ENCODE data around the gene TAAR2. TPM values are rescaled to one million over a fixed set of nuclear protein-coding genes. Genes with fewer than 3 reads are reported as not detected.

The TAAR2 gene
- total and polyA plus RNA-seq, 2 donors (not counting 3 experiments of a cell fraction or from before 2014, with no cell fraction given), result not detected

- no peak for DNase-seq (ENCODE audit: low read depth, low spot score)
- TF ChIP-seq FOS (IDR thresholded peaks at IDR 0.05; ENCODE audit: borderline replicate concordance, insufficient read depth, low read length), result no peak
- TF ChIP-seq POLR2AphosphoS5 (IDR thresholded peaks at IDR 0.05; ENCODE audit: insufficient read depth, low read depth, low read length), result no peak
- no peak for TF ChIP-seq EZH2 (IDR thresholded peaks at IDR 0.05; ENCODE audit: borderline replicate concordance, low read depth, low read length, severe bottlenecking)
- no peak for TF ChIP-seq JUN (IDR thresholded peaks at IDR 0.05; ENCODE audit: borderline replicate concordance, insufficient read depth, insufficient read length, low read depth)
- TF ChIP-seq MYC (IDR thresholded peaks at IDR 0.05; ENCODE audit: low read depth, low read length), result no peak
- TF ChIP-seq POLR2A (IDR thresholded peaks at IDR 0.05; ENCODE audit: low read depth, low read length), result no peak
- no peak for TF ChIP-seq CTCF (IDR thresholded peaks at IDR 0.05; ENCODE audit: extremely low read depth in 1 of 2, insufficient read depth in 1 of 2, low read depth in 1 of 2, low read length in 2 of 2)
- no peak for TF ChIP-seq MAX (IDR thresholded peaks at IDR 0.05; ENCODE audit: insufficient read depth, insufficient read length)
- TF ChIP-seq GATA2 (IDR thresholded peaks at IDR 0.05; ENCODE audit: insufficient read depth, insufficient read length, low read depth, low read length), result no peak
- Histone ChIP-seq H3K9me1 (replicated peaks; ENCODE audit: control insufficient read depth, extremely low read depth, insufficient read depth, low read length) (no peaks in the 10 kb centered on the region), H3K9ac (replicated peaks; ENCODE audit: extremely low read depth, insufficient read depth, low read length) (no peak overlapping the region), H3K4me1 (ENCODE audit: control insufficient read depth, extremely low read depth, insufficient read depth, low read length) (no peaks in the 10 kb centered on the region), H2AFZ (ENCODE audit: low read depth, low read length) (no peak overlapping the region), H3K79me2 (ENCODE audit: control insufficient read depth, insufficient read depth, low read length) (no peaks in the 10 kb centered on the region), H3K27ac (ENCODE audit: insufficient read depth, low read depth, low read length) (no peak overlapping the region), H3K36me3 (ENCODE audit: control insufficient read depth in 2 of 2, extremely low read depth in 1 of 2, insufficient read depth in 2 of 2, low read length in 2 of 2) (no peaks in the 10 kb centered on the region), H3K27me3 (ENCODE audit: control insufficient read depth in 2 of 2, insufficient read depth in 2 of 2, low read length in 2 of 2) (peaks cover 0 to 2% of the 10 kb centered on the region in 2 experiments), H3K9me3 (replicated peaks; ENCODE audit: control insufficient read depth, insufficient read depth, low read length) (no peaks in the 10 kb centered on the region), H3K4me3 (replicated peaks in 1 of 3; ENCODE audit: insufficient read depth in 1 of 3, low read depth in 1 of 3, low read length in 3 of 3) (no peak overlapping the region), H3K4me2 (ENCODE audit: insufficient read depth, low read length) (no peak overlapping the region), H4K20me1 (replicated peaks; ENCODE audit: control insufficient read depth, extremely low read depth, insufficient read depth, low read length) (no peaks in the 10 kb centered on the region)
- intact Hi-C loops (cut with micrococcal nuclease) (loop anchor here (5.0 kb wide), 3 partner anchors 132 to 378 kb away; partner anchors contain the start of gene RPS12), dilution Hi-C loops (cut with MboI; ENCODE audit: extremely low pct_ligation_motif_present, low sequenced_read_pairs) (no loop called here)
- no TSS peak for BruUV-seq (replicated peaks)
- ChIA-PET CTCF (no interaction called here), POLR2A (no interaction called here)
- FAIRE-seq, result no peak
These were observed 40.4 kb upstream of the TAAR2 start for GRCh38 chr6:132664309-132665034.
